Measurements from ENCODE around the gene KRCC1. TPM values are rescaled to one million over a fixed set of nuclear protein-coding genes. Genes with fewer than 3 reads are reported as not detected.

KRCC1 gene
- total RNA-seq, 1 experiment from 2014 or later, result 36.6 TPM

DNA sequence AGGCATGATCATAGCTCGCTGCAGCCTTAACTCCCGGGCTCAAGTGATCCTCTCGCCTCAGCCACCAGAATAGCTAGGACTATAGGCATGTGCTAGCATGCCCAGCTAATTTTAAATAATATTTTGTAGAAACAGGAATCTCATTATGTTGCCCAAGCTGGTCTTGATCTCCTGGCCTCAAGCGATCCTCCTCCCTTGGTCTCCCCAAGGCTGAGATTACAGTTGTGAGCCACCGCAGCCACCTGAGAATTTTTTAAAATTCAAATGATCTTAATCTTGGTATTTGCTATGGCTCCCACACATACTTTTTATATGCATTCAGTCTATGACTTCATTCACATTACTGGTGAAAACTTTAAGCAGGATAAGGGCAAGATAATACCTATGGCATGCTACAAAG, 13.1 kb downstream of the KRCC1 start:
- Mint-ChIP-seq H3K27ac (ENCODE audit: low read depth, unreplicated experiment) (no peak overlapping the region), H3K27me3 (ENCODE audit: insufficient read depth, unreplicated experiment) (no peaks in the 10 kb centered on the region), H3K36me3 (ENCODE audit: insufficient read depth, unreplicated experiment) (no peaks in the 10 kb centered on the region), H3K4me3 (ENCODE audit: unreplicated experiment) (no peak overlapping the region), H3K4me1 (ENCODE audit: insufficient read depth, unreplicated experiment) (peaks cover 20% of the 10 kb centered on the region), H3K9me3 (ENCODE audit: unreplicated experiment) (no peaks in the 10 kb centered on the region)
- BruUV-seq (replicated peaks), result no TSS peak
- POLR2A ChIA-PET, result interaction anchor here (0.6 to 1.4 kb wide), 4 partner anchors 8 to 419 kb away, joined by 3 to 5 read pairs (median 4); no protein-coding TSS in a partner anchor
- intact Hi-C loops (cut with micrococcal nuclease), result no loop called here
- CTCF ChIA-PET, result interaction anchor here (0.6 kb wide), 2 partner anchors 19 to 118 kb away, joined by 3 read pairs; no protein-coding TSS in a partner anchor
- TF ChIP-seq, protein P1, sequence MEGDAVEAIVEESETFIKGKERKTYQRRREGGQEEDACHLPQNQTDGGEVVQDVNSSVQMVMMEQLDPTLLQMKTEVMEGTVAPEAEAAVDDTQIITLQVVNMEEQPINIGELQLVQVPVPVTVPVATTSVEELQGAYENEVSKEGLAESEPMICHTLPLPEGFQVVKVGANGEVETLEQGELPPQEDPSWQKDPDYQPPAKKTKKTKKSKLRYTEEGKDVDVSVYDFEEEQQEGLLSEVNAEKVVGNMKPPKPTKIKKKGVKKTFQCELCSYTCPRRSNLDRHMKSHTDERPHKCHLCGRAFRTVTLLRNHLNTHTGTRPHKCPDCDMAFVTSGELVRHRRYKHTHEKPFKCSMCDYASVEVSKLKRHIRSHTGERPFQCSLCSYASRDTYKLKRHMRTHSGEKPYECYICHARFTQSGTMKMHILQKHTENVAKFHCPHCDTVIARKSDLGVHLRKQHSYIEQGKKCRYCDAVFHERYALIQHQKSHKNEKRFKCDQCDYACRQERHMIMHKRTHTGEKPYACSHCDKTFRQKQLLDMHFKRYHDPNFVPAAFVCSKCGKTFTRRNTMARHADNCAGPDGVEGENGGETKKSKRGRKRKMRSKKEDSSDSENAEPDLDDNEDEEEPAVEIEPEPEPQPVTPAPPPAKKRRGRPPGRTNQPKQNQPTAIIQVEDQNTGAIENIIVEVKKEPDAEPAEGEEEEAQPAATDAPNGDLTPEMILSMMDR (IDR thresholded peaks at IDR 0.05; ENCODE audit: unreplicated experiment), result no peak
- no peak for DNase-seq (ENCODE audit: unreplicated experiment)

GRCh38 chr2:88038263-88039105, 17.1 kb downstream of the KRCC1 start:
- peak; percentile 66 for DNase-seq (ENCODE audit: unreplicated experiment)
- POLR2A ChIA-PET, result interaction anchor here (0.6 to 1.9 kb wide), 3 partner anchors 11 to 19 kb away, joined by 3 to 8 read pairs (median 5); no protein-coding TSS in a partner anchor
- intact Hi-C loops (cut with micrococcal nuclease), result no loop called here

DNA sequence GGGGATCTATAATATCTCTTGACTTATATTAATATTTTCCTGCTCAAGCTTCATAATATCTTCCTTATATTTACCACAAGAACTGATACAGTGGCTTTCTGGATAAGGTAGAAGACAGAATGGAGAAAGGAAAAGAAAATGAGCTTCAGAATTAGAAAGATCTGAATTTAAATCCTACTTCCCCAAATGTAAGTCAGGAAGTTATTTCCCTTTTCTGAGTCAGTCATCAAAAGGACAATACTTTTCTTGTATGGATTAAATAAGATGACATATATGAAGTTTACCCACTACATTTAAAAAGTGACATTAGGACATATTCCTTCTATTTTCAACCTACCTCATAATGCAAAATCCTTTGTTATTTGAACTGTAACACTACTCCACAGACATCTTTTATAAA, 19.0 kb downstream of the KRCC1 start:
- Mint-ChIP-seq H3K27ac (ENCODE audit: low read depth, unreplicated experiment) (no peak overlapping the region), H3K4me1 (ENCODE audit: insufficient read depth, unreplicated experiment) (peaks cover 19% of the 10 kb centered on the region), H3K4me3 (ENCODE audit: unreplicated experiment) (no peak overlapping the region), H3K36me3 (ENCODE audit: insufficient read depth, unreplicated experiment) (peaks cover 24% of the 10 kb centered on the region), H3K9me3 (ENCODE audit: unreplicated experiment) (no peaks in the 10 kb centered on the region), H3K27me3 (ENCODE audit: insufficient read depth, unreplicated experiment) (no peaks in the 10 kb centered on the region)
- POLR2A ChIA-PET, result interaction anchor here (1.3 kb wide), 1 partner anchor 18 kb away, joined by 3 read pairs; no protein-coding TSS in a partner anchor
- no TSS peak for BruUV-seq (replicated peaks)
- CTCF ChIA-PET, result interaction anchor here (0.6 to 1.7 kb wide), 4 partner anchors 16 to 155 kb away, joined by 3 to 7 read pairs (median 4); no protein-coding TSS in a partner anchor
- no peak for DNase-seq (ENCODE audit: unreplicated experiment)
- TF ChIP-seq, protein P1 (IDR thresholded peaks at IDR 0.05; ENCODE audit: unreplicated experiment), result no peak
- intact Hi-C loops (cut with micrococcal nuclease), result no loop called here

More at GRCh38 chr2:88038263-88039105, 17.1 kb downstream of the KRCC1 start:
- H3K9me3 Mint-ChIP-seq (ENCODE audit: unreplicated experiment), result no peaks in the 10 kb centered on the region
- H3K4me1 Mint-ChIP-seq (ENCODE audit: insufficient read depth, unreplicated experiment), result peaks cover 25% of the 10 kb centered on the region
- H3K36me3 Mint-ChIP-seq (ENCODE audit: insufficient read depth, unreplicated experiment), result peaks cover 10% of the 10 kb centered on the region
- no TSS peak for BruUV-seq (replicated peaks)
- H3K4me3 Mint-ChIP-seq (ENCODE audit: unreplicated experiment), result no peak overlapping the region
- TF ChIP-seq, protein P1 (IDR thresholded peaks at IDR 0.05; ENCODE audit: unreplicated experiment), result no peak
- H3K27ac Mint-ChIP-seq (ENCODE audit: low read depth, unreplicated experiment), result peak overlapping the region; percentile 86
- no peaks in the 10 kb centered on the region for H3K27me3 Mint-ChIP-seq (ENCODE audit: insufficient read depth, unreplicated experiment)
- CTCF ChIA-PET, result interaction anchor here (0.6 to 1.3 kb wide), 3 partner anchors 29 to 417 kb away, joined by 3 read pairs; no protein-coding TSS in a partner anchor

GRCh38 chr2:88036182-88036581, 19.4 kb downstream of the KRCC1 start:
- Mint-ChIP-seq H3K4me1 (ENCODE audit: insufficient read depth, unreplicated experiment) (peaks cover 19% of the 10 kb centered on the region), H3K27ac (ENCODE audit: low read depth, unreplicated experiment) (no peak overlapping the region), H3K9me3 (ENCODE audit: unreplicated experiment) (no peaks in the 10 kb centered on the region), H3K27me3 (ENCODE audit: insufficient read depth, unreplicated experiment) (no peaks in the 10 kb centered on the region), H3K36me3 (ENCODE audit: insufficient read depth, unreplicated experiment) (peaks cover 28% of the 10 kb centered on the region), H3K4me3 (ENCODE audit: unreplicated experiment) (no peak overlapping the region)
- CTCF ChIA-PET, result interaction anchor here (1.7 kb wide), 2 partner anchors 16 to 24 kb away, joined by 4 to 7 read pairs; no protein-coding TSS in a partner anchor
- no peak for DNase-seq (ENCODE audit: unreplicated experiment)
- POLR2A ChIA-PET, result interaction anchor here (1.3 kb wide), 1 partner anchor 18 kb away, joined by 3 read pairs; no protein-coding TSS in a partner anchor
- TF ChIP-seq, protein P1 (IDR thresholded peaks at IDR 0.05; ENCODE audit: unreplicated experiment), result no peak
- intact Hi-C loops (cut with micrococcal nuclease), result no loop called here
- BruUV-seq (replicated peaks), result no TSS peak
